Measurements from ENCODE around the gene MUL1.

The MUL1 gene

DNA sequence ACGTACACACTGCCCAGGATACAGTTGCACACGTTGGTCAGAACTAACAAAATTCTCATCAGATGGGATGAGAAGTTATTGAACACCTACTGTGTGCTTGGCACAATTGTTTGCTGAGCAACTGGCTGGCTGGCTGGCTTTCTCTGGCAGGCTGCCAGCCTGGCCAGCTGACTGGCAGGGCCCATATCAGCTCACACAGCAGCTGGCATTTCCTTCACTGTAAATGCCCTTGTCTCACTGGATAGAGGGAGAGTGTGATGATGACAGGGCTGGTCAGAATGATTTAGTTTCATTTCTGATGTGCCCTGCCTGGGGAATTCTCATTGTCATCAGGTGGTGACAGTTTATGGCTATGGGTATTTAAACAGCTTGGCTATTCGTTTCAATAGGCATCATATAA, 37.8 kb downstream of the MUL1 start:
- DNase-seq (ENCODE audit: low read depth): no peak

DNA sequence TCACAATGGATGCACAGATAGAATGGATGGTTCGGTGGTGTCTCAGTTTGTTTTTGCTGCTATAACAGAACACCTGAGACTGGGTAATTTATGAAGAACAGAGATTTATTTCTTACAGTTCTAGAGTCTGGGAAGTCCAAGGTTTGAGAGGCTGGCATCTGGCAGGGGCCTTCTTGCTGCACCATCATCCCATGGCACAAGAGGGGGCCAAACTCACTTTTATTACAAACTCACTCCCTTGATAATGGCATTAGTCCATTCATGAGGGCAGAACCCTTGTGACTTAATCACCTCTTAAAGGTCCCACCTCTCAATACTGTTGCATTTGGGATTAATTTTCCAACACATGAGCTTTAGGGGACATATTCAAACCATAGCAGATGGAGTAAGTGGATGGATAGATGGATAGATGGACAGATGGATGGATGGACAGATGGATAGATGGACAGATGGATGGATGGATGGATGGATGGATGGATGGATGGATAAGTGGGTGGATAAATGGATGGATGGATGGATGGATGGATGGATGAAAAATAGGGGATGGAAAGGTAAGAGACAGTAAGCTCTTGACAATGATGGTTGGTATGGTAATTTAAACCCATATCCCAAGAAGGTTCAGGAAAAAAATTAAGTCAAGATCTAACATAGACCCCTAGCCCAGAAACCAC, 38.4 kb downstream of the MUL1 start:
- DNase-seq (ENCODE audit: low read depth): no peak

GRCh38 chr1:20466273-20466672, 41.7 kb downstream of the MUL1 start:
- DNase-seq (ENCODE audit: low read depth): no peak

GRCh38 chr1:20465187-20465586, 42.8 kb downstream of the MUL1 start:
- DNase-seq (ENCODE audit: low read depth): no peak

DNA sequence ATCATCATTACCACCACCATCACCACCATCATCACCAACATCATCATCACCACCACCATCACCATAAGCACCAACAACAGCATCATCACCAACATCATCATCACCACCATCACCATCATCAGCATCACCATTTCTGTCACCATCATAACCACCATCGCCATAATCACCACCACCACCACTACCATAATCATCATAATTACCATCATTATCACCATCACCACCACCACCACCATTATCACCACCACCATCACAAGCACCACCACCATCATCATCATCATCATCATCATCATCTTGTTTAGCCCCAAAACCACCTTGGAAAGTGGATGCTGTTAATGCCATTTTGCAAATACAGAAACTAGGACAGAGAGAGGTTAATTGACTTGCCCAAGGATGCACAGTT, 44.4 kb downstream of the MUL1 start:
- no peak for DNase-seq (ENCODE audit: low read depth)

DNA sequence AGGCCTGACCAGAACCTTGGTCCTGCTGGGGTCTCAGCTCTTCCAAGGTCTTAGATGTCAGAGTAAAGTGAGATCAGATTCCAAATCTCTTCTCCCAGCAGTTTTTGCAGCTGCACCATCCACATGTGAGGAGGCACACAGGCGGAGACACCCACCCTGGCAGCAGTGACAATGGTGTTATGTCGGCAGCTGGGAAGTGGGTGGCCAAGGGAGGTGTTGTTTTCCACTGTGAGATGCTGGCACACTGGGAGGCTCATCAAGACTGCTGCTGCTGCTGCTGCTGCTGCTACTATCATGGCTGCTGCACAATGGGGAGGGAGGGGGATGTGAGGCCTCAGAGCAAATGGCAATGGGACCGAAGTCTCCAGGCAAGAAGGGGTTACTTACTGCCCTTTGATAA, 45.6 kb downstream of the MUL1 start:
- no peak for DNase-seq (ENCODE audit: low read depth)

- no peak for DNase-seq (ENCODE audit: low read depth)
These were observed 49.2 kb downstream of the MUL1 start for GRCh38 chr1:20458717-20459116.

GRCh38 chr1:20454004-20454403, 53.9 kb downstream of the MUL1 start:
- DNase-seq (ENCODE audit: low read depth): no peak

- DNase-seq (ENCODE audit: low read depth): no peak
These were observed 58.1 kb downstream of the MUL1 start for GRCh38 chr1:20449735-20450311.
